ENCODE results near the gene NPIPA1.
"Not testable (repeated sequence)": the region's sequence is repeated elsewhere in the genome, so short reads cannot be mapped to it uniquely, and the experiment has no call there.

NPIPA1 gene

DNA sequence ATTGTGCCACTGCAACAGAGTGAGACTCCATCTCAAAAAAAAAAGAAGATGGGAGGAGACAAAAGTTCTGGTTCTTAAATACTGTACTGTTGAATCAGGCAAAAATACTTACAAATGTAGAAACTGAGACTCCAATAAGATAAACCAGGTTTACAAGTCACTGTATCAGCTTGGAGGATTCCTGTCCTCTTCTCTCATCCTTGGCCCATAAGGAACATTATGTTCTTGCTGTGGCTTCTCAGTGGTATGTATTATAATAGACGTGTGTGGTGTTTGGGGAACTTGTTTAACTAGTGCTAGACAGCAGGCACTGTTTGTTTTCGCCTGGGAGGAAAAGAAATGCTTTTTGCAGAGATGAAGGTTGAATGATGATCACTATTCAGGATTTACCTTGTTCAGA is 45.3 kb downstream of the NPIPA1 start:
- H3K23ac ChIP-seq (ENCODE audit: low read length); H3K79me2 ChIP-seq (ENCODE audit: control insufficient read depth, insufficient read depth, low read length); H3K56ac ChIP-seq (ENCODE audit: low read length); H3K4me2 ChIP-seq (ENCODE audit: low read length); H3K4me3 ChIP-seq (ENCODE audit: low read length); H3K36me3 ChIP-seq (ENCODE audit: control insufficient read depth, insufficient read depth, low read length); H3K18ac ChIP-seq (ENCODE audit: low read length); H2BK5ac ChIP-seq (ENCODE audit: low read length); DNase-seq; H2AK5ac ChIP-seq (ENCODE audit: low read length); H3K79me1 ChIP-seq (ENCODE audit: low read length); H2BK120ac ChIP-seq (ENCODE audit: low read depth, low read length); H3K27ac ChIP-seq (ENCODE audit: low read depth, low read length); H3K4ac ChIP-seq (ENCODE audit: low read depth, low read length); H4K8ac ChIP-seq (ENCODE audit: low read depth, low read length); H3K9ac ChIP-seq (ENCODE audit: low read length); H2BK15ac ChIP-seq (replicated peaks; ENCODE audit: low read depth); H4K5ac ChIP-seq (ENCODE audit: low read length); H3K4me1 ChIP-seq (ENCODE audit: control insufficient read depth, low read depth, low read length); H3K27me3 ChIP-seq (ENCODE audit: insufficient read depth, low read length, poor library complexity): not testable (repeated sequence)
- no CpG with 5 or more reads among the region's 2 CpGs for WGBS (ENCODE audit: extremely low coverage, insufficient coverage, low lambda C conversion rate)

- H3K23ac ChIP-seq (ENCODE audit: low read length); DNase-seq; H3K18ac ChIP-seq (ENCODE audit: low read length); H3K27me3 ChIP-seq (ENCODE audit: insufficient read depth, low read length, poor library complexity); H4K5ac ChIP-seq (ENCODE audit: low read length); H3K27ac ChIP-seq (ENCODE audit: low read depth, low read length); H2BK120ac ChIP-seq (ENCODE audit: low read depth, low read length); H3K4me1 ChIP-seq (ENCODE audit: control insufficient read depth, low read depth, low read length); H2AK5ac ChIP-seq (ENCODE audit: low read length); H3K79me2 ChIP-seq (ENCODE audit: control insufficient read depth, insufficient read depth, low read length); H3K4me3 ChIP-seq (ENCODE audit: low read length); H3K4ac ChIP-seq (ENCODE audit: low read depth, low read length); H3K56ac ChIP-seq (ENCODE audit: low read length); H3K9ac ChIP-seq (ENCODE audit: low read length); H2BK15ac ChIP-seq (replicated peaks; ENCODE audit: low read depth); H3K4me2 ChIP-seq (ENCODE audit: low read length); H3K36me3 ChIP-seq (ENCODE audit: control insufficient read depth, insufficient read depth, low read length); H4K8ac ChIP-seq (ENCODE audit: low read depth, low read length); H2BK5ac ChIP-seq (ENCODE audit: low read length): not testable (repeated sequence)
- no CpG with 5 or more reads among the region's 8 CpGs for WGBS (ENCODE audit: extremely low coverage, insufficient coverage, low lambda C conversion rate)
- peaks cover 16% of the 10 kb centered on the region for H3K79me1 ChIP-seq (ENCODE audit: low read length)
These were observed 50.8 kb downstream of the NPIPA1 start for GRCh38 chr16:14988092-14988491.

DNA sequence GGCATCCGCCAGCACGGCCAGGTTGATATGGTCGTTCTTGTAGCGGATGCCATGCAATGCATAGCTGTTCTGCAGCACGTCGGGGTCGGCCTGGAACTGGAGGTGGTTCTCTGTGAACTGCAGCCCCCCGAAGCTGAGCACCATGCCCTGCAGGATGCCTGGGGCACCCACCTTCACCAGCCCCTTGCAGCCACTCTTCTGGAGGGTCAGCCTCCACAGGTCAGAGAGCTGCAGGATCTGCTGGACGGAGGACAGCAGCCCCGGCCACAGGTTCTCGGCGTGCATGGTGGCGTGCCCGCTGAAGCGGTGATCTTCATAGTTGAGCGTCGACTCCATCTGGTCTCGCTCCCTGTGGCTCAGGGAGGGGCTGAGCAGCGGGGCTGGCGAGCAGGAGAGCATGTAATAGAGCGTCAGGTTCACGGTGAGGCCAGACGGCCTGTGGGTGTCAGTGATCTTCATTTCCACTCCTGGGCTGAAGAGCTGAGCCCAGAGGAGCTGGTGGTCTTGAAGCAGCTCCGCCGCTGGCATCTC is 51.5 kb downstream of the NPIPA1 start:
- H2AK5ac ChIP-seq (ENCODE audit: low read length); H3K23ac ChIP-seq (ENCODE audit: low read length); H2BK120ac ChIP-seq (ENCODE audit: low read depth, low read length); H3K4me3 ChIP-seq (ENCODE audit: low read length); H3K4me1 ChIP-seq (ENCODE audit: control insufficient read depth, low read depth, low read length); H3K9ac ChIP-seq (ENCODE audit: low read length); H3K4me2 ChIP-seq (ENCODE audit: low read length); H3K27ac ChIP-seq (ENCODE audit: low read depth, low read length); DNase-seq; H4K5ac ChIP-seq (ENCODE audit: low read length); H3K18ac ChIP-seq (ENCODE audit: low read length); H3K56ac ChIP-seq (ENCODE audit: low read length); H2BK15ac ChIP-seq (replicated peaks; ENCODE audit: low read depth); H3K27me3 ChIP-seq (ENCODE audit: insufficient read depth, low read length, poor library complexity); H4K8ac ChIP-seq (ENCODE audit: low read depth, low read length); H2BK5ac ChIP-seq (ENCODE audit: low read length); H3K79me2 ChIP-seq (ENCODE audit: control insufficient read depth, insufficient read depth, low read length); H3K4ac ChIP-seq (ENCODE audit: low read depth, low read length); H3K36me3 ChIP-seq (ENCODE audit: control insufficient read depth, insufficient read depth, low read length): not testable (repeated sequence)
- H3K79me1 ChIP-seq (ENCODE audit: low read length) = peaks cover 17% of the 10 kb centered on the region
- WGBS (ENCODE audit: extremely low coverage, insufficient coverage, low lambda C conversion rate) = no CpG with 5 or more reads among the region's 25 CpGs

DNA sequence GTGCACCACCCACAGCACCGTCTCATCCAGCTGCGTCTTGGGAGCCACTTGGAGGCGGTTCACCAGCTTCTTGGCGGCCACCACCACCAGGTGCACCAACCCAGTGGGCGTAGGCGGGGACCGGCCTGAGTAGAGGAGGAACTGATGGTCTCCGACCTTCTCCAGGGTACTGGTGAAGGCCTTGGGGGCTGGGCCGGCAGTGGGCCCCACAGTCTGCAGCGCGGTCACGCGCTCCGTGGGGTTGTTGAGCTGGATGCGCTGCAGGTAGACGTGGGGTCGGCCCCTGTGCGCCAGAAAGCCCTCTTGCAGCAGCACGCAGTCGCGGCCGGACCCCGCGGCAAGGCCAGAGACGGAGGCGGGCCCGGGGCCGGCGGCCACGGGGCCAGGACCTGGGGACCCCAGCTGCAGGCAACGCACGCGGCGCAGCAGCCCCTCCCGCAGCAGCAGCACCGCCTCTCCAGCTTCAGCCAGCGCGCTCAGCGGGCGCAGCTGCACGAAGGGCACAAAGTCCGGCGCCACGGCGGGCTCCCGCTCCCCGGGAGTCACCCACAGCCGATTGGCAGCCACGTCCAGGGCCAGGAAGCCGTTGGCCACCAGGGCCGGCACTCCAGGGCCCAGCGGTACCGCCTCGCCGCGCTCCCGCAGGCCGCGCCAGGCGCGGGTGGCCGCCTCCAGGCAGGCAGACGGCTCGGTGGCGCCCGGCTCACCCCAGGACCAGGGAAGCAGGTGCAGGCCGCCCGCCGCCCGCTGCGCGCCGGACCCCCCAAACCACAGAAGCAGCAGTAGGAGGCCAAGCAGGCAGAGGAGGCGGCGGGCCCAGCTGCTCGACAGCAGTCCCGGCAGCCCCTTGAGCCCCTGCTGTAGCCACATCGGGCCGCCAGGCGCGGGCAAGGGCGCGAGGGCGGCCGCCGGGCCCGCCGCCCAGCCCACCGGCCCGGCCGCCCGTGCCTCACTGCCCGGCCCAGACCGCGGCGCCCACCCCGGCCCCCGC is 52.3 kb downstream of the NPIPA1 start:
- not testable (repeated sequence) for H3K18ac ChIP-seq (ENCODE audit: low read length); H2AK5ac ChIP-seq (ENCODE audit: low read length); H3K4me1 ChIP-seq (ENCODE audit: control insufficient read depth, low read depth, low read length); H2BK120ac ChIP-seq (ENCODE audit: low read depth, low read length); H3K27ac ChIP-seq (ENCODE audit: low read depth, low read length); H3K23ac ChIP-seq (ENCODE audit: low read length); H4K8ac ChIP-seq (ENCODE audit: low read depth, low read length); H3K4ac ChIP-seq (ENCODE audit: low read depth, low read length); H3K36me3 ChIP-seq (ENCODE audit: control insufficient read depth, insufficient read depth, low read length); H3K27me3 ChIP-seq (ENCODE audit: insufficient read depth, low read length, poor library complexity); H2BK5ac ChIP-seq (ENCODE audit: low read length); H2BK15ac ChIP-seq (replicated peaks; ENCODE audit: low read depth); H4K5ac ChIP-seq (ENCODE audit: low read length); H3K4me3 ChIP-seq (ENCODE audit: low read length); H3K79me2 ChIP-seq (ENCODE audit: control insufficient read depth, insufficient read depth, low read length); H3K56ac ChIP-seq (ENCODE audit: low read length); H3K9ac ChIP-seq (ENCODE audit: low read length); DNase-seq; H3K4me2 ChIP-seq (ENCODE audit: low read length)
- WGBS (ENCODE audit: extremely low coverage, insufficient coverage, low lambda C conversion rate) = no CpG with 5 or more reads among the region's 98 CpGs
- H3K79me1 ChIP-seq (ENCODE audit: low read length) = peaks cover 17% of the 10 kb centered on the region

DNA sequence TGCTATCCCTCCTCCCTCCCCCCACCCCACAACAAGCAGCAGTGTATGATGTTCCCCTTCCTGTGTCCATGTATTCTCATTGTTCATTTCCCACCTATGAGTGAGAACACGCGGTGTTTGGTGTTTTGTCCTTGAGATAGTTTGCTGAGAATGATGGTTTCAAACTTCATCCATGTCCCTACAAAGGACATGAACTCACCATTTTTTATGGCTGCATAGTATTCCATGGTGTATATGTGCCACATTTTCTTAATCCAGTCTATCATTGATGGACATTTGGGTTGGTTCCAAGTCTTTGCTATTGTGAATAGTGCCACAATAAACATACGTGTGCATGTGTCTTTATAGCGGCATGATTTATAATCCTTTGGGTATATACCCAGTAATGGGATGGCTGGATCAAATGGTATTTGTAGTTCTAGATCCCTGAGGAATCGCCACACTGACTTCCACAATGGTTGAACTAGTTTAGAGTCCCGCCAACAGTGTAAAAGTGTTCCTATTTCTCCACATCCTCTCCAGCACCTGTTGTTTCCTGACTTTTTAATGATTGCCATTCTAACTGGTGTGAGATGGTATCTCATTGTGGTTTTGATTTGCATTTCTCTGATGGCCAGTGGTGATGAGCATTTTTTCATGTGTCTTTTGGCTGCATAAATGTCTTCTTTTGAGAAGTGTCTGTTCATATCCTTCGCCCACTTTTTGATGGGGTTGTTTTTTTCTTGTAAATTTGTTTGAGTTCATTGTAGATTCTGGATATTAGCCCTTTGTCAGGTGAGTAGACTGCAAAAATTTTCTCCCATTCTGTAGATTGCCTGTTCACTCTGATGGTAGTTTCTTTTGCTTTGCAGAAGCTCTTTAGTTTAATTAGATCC is 56.3 kb downstream of the NPIPA1 start:
- not testable (repeated sequence) for DNase-seq; H3K56ac ChIP-seq (ENCODE audit: low read length); H3K4me1 ChIP-seq (ENCODE audit: control insufficient read depth, low read depth, low read length); H3K4ac ChIP-seq (ENCODE audit: low read depth, low read length); H3K27me3 ChIP-seq (ENCODE audit: insufficient read depth, low read length, poor library complexity); H3K18ac ChIP-seq (ENCODE audit: low read length); H2BK120ac ChIP-seq (ENCODE audit: low read depth, low read length); H2AK5ac ChIP-seq (ENCODE audit: low read length); H4K5ac ChIP-seq (ENCODE audit: low read length); H3K9ac ChIP-seq (ENCODE audit: low read length); H3K4me3 ChIP-seq (ENCODE audit: low read length); H3K23ac ChIP-seq (ENCODE audit: low read length); H3K79me2 ChIP-seq (ENCODE audit: control insufficient read depth, insufficient read depth, low read length); H3K4me2 ChIP-seq (ENCODE audit: low read length); H4K8ac ChIP-seq (ENCODE audit: low read depth, low read length); H3K27ac ChIP-seq (ENCODE audit: low read depth, low read length); H2BK15ac ChIP-seq (replicated peaks; ENCODE audit: low read depth); H2BK5ac ChIP-seq (ENCODE audit: low read length); H3K36me3 ChIP-seq (ENCODE audit: control insufficient read depth, insufficient read depth, low read length)
- H3K79me1 ChIP-seq (ENCODE audit: low read length) = peaks cover 17% of the 10 kb centered on the region
- WGBS (ENCODE audit: extremely low coverage, insufficient coverage, low lambda C conversion rate) = no CpG with 5 or more reads among the region's 7 CpGs

Measured in mesendoderm (in vitro differentiated cells).